Measurements from ENCODE around the gene OTOS. TPM values are rescaled to one million over a fixed set of nuclear protein-coding genes. Genes with fewer than 3 reads are reported as not detected.

The OTOS gene
- total RNA-seq, 6 experiments from 2014 or later, result not detected

DNA sequence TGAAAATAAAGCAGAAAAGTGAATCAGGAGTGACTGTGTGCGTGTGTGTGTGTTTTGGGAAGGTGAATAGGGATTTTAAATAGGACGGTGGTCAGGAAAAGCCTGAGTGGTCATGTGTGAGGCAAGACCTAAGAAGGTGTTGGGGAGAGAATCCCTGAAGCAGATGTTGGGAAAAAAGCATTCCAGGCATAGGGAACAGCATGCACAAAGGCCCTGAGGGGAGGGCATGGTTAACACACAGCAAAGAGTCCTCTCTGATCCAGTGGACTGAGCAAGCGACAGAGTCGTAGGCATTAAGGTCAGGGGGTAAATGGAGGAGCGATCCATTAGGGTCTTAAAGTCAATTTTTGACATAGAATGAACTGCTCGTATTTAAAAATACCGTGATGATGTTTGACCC, 34.0 kb upstream of the OTOS start:
- intact Hi-C loops (cut with DNase I), result no loop called here
- no peak for DNase-seq
- no peak for ATAC-seq
- Histone ChIP-seq H3K27me3 (no peaks in the 10 kb centered on the region), H3K36me3 (no peaks in the 10 kb centered on the region), H3K4me3 (no peak overlapping the region), H3K27ac (no peak overlapping the region), H3K9me3 (no peaks in the 10 kb centered on the region), H3K4me1 (no peaks in the 10 kb centered on the region)
- WGBS (ENCODE audit: insufficient coverage, low coverage, low lambda C conversion rate, missing lambda C conversion rate), result 51% methylated on average over 7 of the region's 7 CpGs
- no peak for TF ChIP-seq POLR2A (IDR thresholded peaks at IDR 0.05)
- TF ChIP-seq CTCF (IDR thresholded peaks at IDR 0.05), result no peak

- H3K27ac ChIP-seq, result no peak overlapping the region
- no peak for TF ChIP-seq CTCF (IDR thresholded peaks at IDR 0.05)
- no peak for TF ChIP-seq POLR2A (IDR thresholded peaks at IDR 0.05)
- H3K27me3 ChIP-seq, result no peaks in the 10 kb centered on the region
- H3K4me1 ChIP-seq, result no peaks in the 10 kb centered on the region
- DNase-seq, result peak in 1 of 3 donors; percentile 20
- H3K36me3 ChIP-seq, result no peaks in the 10 kb centered on the region
- no peaks in the 10 kb centered on the region for H3K9me3 ChIP-seq
- ATAC-seq, result no peak
- 55% methylated on average over 11 of the region's 13 CpGs for WGBS (ENCODE audit: insufficient coverage, low coverage, low lambda C conversion rate, missing lambda C conversion rate)
- H3K4me3 ChIP-seq, result no peak overlapping the region
- intact Hi-C loops (cut with DNase I), result no loop called here
Measured at GRCh38 chr2:240172071-240172895, 31.8 kb upstream of the OTOS start.

DNA sequence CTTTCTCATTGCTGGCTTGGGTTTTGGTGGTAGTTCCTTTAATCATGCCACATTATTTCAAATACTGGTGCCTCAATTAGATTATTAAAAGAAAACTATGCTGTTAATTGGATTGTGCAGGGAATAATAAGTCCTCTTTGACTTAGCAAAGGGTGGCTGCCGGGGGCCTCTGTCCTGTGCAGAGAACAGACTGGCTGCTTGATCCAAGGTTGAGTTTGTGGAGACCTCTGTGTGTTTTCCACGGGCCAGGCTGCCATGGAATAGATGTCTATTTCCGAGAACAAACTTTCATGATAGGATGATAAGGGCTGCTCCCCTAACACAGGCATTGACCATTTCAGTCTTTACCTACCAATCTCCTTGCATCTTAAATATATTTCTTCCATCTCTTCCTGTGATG, 30.4 kb upstream of the OTOS start:
- TF ChIP-seq POLR2A (IDR thresholded peaks at IDR 0.05), result no peak
- no peak for TF ChIP-seq CTCF (IDR thresholded peaks at IDR 0.05)
- WGBS (ENCODE audit: insufficient coverage, low coverage, low lambda C conversion rate, missing lambda C conversion rate), result 40% methylated on average over 3 of the region's 3 CpGs
- no peaks in the 10 kb centered on the region for H3K27me3 ChIP-seq
- ATAC-seq (no peak), DNase-seq (peak in 1 of 3 donors; percentile 13)
- no peaks in the 10 kb centered on the region for H3K36me3 ChIP-seq
- intact Hi-C loops (cut with DNase I), result no loop called here
- H3K4me3 ChIP-seq, result no peak overlapping the region
- no peaks in the 10 kb centered on the region for H3K4me1 ChIP-seq
- H3K27ac ChIP-seq, result no peak overlapping the region
- no peaks in the 10 kb centered on the region for H3K9me3 ChIP-seq

DNA sequence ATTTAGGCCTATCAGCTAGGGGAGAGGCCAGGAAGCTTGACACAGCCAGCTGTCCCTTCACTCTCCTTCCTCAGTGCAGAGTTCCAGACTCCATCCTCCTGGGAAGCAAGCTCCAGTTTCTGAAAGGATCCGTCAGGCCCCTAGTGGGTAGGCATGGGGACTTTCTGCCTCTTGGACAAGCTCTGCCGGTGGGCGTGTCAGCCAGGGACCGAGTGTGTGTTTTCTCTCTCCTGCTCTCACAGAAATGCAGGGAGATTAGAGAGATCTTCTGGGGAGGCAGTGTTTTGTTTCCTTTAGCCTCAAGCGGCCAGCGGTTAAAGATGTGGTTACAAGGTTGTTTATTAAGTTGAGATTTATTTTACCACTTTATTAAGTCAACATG, 29.9 kb upstream of the OTOS start:
- TF ChIP-seq CTCF (IDR thresholded peaks at IDR 0.05), result no peak
- no peak for TF ChIP-seq POLR2A (IDR thresholded peaks at IDR 0.05)
- Histone ChIP-seq H3K9me3 (no peaks in the 10 kb centered on the region), H3K27ac (no peak overlapping the region), H3K27me3 (no peaks in the 10 kb centered on the region), H3K36me3 (no peaks in the 10 kb centered on the region), H3K4me3 (no peak overlapping the region), H3K4me1 (no peaks in the 10 kb centered on the region)
- intact Hi-C loops (cut with DNase I), result no loop called here
- ATAC-seq (no peak), DNase-seq (peak in 1 of 3 donors; percentile 22)
- WGBS (ENCODE audit: insufficient coverage, low coverage, low lambda C conversion rate, missing lambda C conversion rate), result 52% methylated on average over 3 of the region's 6 CpGs
